Measurements from ENCODE around the gene PRG3. TPM values are rescaled to one million over a fixed set of nuclear protein-coding genes. Genes with fewer than 3 reads are reported as not detected.

Gene PRG3
- total and polyA plus RNA-seq, 9 of the 15 experiments (the other 6 are each of a cell fraction or from before 2014, with no cell fraction given), result 0.18 to 0.55 (median 0.38) TPM; not detected in 6

DNA sequence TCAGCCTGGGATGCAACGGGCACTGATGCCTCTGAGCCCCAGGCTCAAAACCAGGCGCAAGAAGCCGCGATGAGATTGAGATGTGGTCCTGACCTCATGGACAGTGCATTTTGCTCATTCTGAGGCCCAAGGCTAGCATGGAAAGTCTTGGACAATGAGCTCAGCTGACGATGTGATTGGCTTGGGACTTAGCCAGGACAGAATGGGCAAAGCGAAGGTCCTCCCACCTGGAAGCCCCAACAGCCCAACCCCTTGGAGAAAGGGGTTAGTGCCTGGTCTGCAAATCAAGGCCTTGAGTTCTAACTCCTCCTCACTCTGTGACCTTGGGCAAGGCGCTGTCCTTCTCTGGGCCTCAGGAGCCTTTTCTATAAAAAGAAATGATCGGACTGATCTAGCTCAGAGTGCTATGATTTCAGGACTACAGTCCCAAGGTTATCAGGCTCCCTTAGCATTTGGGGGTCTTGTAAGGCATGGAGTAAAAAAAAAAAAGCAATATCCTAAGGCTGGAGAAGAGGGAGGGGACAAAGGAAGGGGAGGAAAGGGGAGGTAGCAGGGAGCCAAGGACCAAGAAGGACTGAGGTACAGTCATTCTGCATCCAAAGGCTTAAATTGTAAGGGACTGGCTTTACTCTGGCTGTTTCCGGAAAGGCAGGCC lies 43.3 kb upstream of the PRG3 start (continued):
- TF ChIP-seq ZBTB40 (IDR thresholded peaks at IDR 0.05) (peak; percentile 46; the same call in 1 of the 2 replicates), ZBTB40 (CRISPR knock-in tag; IDR thresholded peaks at IDR 0.05) (no peak), ZNF384 (IDR thresholded peaks at IDR 0.05; ENCODE audit: low read depth, low read length) (no peak), ZNF740 (CRISPR knock-in tag; IDR thresholded peaks at IDR 0.05) (no peak), ZNF740 (tag; IDR thresholded peaks at IDR 0.05) (no peak), ADNP (tag; IDR thresholded peaks at IDR 0.05) (no peak), ZNF324 (CRISPR knock-in tag; IDR thresholded peaks at IDR 0.05) (no peak), NCOA2 (IDR thresholded peaks at IDR 0.05; ENCODE audit: partially characterized antibody in 2 of 2) (no peak), CSDE1 (IDR thresholded peaks at IDR 0.05) (peak in 1 of 2 experiments; percentile 34; a peak in 2 of 4 replicates), BHLHE40 (IDR thresholded peaks at IDR 0.05; ENCODE audit: low read length) (no peak), ESRRA (IDR thresholded peaks at IDR 0.05; ENCODE audit: borderline replicate concordance, low read depth) (no peak), NFXL1 (CRISPR knock-in tag; IDR thresholded peaks at IDR 0.05) (no peak), MTA2 (IDR thresholded peaks at IDR 0.05; ENCODE audit: low read depth) (no peak), RNF2 (IDR thresholded peaks at IDR 0.05) (no peak), ARNT (IDR thresholded peaks at IDR 0.05) (no peak), HDGF (IDR thresholded peaks at IDR 0.05) (0 out of 2 replicates have a peak, but pooled peaks have one; percentile 78), HMGN3 (IDR thresholded peaks at IDR 0.05; ENCODE audit: borderline replicate concordance, extremely low read depth, insufficient read length, low read depth, low read length) (no peak), ZNF76 (CRISPR knock-in tag; IDR thresholded peaks at IDR 0.05; ENCODE audit: borderline replicate concordance) (no peak), TEAD2 (tag; IDR thresholded peaks at IDR 0.05) (no peak)
- TF ChIP-seq, protein P1, sequence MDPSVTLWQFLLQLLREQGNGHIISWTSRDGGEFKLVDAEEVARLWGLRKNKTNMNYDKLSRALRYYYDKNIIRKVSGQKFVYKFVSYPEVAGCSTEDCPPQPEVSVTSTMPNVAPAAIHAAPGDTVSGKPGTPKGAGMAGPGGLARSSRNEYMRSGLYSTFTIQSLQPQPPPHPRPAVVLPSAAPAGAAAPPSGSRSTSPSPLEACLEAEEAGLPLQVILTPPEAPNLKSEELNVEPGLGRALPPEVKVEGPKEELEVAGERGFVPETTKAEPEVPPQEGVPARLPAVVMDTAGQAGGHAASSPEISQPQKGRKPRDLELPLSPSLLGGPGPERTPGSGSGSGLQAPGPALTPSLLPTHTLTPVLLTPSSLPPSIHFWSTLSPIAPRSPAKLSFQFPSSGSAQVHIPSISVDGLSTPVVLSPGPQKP (CRISPR knock-in tag; IDR thresholded peaks at IDR 0.05), result no peak

All from K562 (cell line).